NCI-H82 (cell line): ENCODE data around the gene POLR2H.

ENCODE experiments used
- DNase-seq: peaks from one replicate; lab custom pipeline; 2025; lab: John Stamatoyannopoulos, UW

Gene POLR2H

DNA sequence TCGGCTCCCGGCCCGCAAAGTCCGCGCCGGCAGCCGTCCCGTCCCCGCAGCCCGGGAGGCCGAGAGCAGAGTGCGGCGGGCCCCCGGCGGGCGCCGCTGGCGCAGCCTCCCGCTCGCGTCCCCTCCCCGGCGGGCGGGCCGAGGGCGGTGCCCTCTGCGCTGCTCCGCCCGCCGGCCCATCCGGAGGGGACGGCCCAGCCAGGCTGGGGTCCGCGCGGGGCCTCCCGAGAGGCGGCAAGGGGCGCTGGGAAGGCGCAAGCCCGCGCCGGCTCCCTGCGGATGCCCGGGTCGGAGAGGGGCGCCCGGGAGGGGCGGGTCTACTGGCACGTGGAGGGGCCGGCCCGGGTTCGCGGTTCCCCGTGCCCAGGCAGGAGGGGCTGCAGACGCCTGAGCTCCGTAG lies at the start of gene POLR2H, which contains the start of gene CLCN2:
Gene POLR2H (plus strand): TSS at position 179 of the 400 bp plus-strand sequence. CDS start 1,783 bp downstream, outside the sequence.
Gene CLCN2 (minus strand): TSS at position 74 of the 400 bp plus-strand sequence. CDS start 126 bp downstream, outside the sequence.
- DNase-seq, result peak; percentile 83

DNA sequence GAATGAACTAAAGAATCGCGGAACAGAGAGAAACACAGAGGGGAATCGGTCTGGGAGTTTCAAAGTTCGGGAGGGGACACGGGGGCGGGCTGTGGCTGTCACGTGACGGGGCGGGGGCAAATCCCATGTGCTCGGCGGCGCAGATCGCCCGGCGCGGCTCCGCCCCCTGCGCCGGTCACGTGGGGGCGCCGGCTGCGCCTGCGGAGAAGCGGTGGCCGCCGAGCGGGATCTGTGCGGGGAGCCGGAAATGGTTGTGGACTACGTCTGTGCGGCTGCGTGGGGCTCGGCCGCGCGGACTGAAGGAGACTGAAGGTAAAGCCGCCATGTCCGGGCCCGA lies 47.2 kb upstream of the POLR2H start, which contains the start of gene EIF4G1:
Gene EIF4G1 (plus strand): TSS at position 244 of the 337 bp plus-strand sequence. CDS start 1,191 bp downstream, outside the sequence.
- peak; percentile 98 for DNase-seq

DNA sequence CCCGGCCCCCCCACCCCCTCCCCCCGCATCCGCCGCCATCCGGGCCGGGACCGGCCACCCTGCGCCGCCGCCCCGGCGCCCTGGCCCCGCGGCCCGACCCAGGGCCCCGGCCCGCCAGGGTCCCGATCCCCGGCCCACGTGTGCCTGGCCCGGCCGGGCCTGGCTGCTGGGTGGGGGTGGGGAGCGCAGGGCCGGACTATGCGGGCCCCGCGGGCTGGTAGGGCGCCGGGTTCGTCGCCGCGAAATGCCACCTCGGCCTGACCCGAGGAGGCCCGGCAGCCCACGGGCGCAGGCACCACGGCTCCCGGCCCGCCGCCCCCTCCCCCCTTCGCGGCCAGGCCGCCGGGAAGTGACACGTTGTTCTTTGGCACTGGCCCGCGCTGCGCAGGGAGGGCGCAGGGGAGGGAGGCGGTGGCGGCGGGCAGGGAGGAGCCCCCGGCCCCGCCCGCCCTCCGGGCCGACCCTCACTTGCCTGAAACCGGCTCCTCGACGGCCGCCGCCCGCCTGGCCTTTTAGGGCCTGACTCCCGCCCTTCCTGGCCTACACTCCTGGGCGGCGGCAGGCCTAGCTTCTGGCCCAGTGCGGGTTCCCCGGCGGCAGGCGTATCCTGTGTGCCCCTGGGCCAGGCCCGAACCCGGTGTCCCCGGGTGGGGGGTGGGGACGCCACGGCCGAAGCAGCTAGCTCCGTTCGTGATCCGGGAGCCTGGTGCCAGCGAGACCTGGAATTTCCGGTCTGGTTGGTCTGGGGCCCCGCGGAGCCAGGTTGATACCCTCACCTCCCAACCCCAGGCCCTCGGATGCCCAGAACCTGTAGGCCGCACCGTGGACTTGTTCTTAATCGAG lies 46.6 kb upstream of the POLR2H start:
- DNase-seq, result peak; percentile 71

DNA sequence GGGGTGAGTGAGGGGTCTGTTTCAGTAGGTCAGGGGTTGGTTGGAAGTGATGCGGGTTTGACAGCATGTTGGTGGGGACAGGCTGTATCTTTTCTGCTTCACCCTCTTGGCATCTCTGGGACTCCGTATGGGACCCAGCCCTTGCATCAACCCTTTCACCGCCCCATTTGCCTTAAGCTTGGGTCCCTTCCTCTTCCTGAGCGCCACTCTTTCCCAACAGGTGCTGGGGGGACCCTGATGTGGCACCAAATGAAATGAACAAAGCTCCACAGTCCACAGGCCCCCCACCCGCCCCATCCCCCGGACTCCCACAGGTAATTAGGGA lies 46.0 kb upstream of the POLR2H start:
- peak; percentile 66 for DNase-seq

DNA sequence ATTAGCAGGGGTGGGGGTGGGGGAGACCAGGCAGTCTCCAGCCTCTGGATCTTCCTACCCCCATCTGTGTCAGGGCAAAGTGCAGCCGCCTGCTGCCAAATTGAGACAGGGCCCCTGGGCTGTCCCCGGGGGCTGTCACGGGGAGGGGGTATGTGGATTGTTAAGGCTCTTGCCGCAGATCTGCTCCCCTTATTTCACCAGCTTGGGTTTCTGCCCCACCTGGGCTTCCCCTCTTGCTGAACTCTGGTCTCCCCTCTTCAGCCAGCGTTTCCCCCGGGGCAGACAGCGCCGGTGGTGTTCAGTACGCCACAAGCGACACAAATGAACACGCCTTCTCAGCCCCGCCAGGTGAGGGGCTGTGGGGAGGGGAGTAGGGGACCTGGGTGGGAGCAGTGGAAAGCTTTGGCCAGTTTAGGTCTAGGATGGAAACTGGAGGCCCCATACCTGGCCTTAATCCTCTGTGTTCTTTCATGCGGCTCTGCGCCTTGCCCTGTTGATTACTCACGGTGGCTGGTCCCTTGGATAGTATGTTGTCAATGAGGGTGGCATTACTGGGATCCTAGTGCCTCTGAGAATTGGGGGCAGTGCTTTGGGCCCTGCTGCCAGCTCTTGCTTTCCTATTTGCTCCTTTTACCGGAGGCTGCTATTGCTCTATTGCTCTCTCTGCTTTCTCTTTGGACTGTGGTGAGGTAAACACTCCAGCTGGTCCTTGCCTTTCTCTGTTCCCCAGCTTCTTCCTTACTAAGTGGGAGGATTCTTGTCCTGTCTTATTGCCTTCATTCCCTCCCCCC lies 45.4 kb upstream of the POLR2H start:
- peak; percentile 35 for DNase-seq

DNA sequence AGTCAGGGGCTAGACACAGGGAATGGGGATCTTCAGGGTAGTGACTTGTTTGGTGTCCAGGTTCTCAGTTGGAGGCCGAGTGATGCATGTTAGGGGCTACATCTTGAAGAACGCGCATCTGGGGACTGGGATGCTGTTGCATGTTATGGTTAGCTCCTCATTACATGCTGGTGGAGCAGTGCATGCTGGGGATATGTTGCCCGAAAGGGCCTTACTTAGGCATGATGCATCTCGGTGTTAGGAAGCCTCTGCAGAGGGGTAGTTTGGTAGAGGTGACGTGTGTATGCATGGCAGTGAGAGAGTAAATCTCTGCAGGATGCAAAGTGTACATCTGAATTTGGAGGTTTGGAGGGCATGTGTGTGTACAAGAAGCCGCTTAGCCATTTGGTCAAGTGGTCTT lies 44.7 kb upstream of the POLR2H start:
- no peak for DNase-seq

DNA sequence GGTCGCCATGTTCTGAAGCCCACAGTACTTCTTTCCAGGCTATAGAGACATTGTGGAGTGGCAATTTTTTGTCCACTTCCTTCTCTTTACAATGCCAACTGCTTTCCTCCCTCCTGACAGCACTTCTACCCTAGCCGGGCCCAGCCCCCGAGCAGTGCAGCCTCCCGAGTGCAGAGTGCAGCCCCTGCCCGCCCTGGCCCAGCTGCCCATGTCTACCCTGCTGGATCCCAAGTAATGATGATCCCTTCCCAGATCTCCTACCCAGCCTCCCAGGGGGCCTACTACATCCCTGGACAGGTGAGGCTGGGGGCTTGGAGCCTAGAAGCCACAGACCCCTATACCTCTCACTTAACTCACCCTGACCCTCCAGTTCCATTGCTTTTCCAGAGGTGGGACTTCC lies 44.3 kb upstream of the POLR2H start:
- DNase-seq, result no peak

DNA sequence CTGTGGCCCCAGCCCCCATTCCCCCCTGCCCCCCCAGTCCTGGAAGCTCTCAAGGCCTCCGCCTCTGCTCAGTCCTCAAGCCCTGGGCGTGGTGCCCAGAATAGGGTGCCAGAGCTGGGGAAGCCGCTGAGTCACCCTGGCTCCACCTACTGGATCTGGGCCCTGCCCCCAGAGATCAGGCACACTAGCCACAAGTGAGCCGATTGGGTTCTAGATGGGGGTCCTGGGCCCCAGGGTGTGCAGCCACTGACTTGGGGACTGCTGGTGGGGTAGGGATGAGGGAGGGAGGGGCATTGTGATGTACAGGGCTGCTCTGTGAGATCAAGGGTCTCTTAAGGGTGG lies 41.4 kb upstream of the POLR2H start:
- no peak for DNase-seq

DNA sequence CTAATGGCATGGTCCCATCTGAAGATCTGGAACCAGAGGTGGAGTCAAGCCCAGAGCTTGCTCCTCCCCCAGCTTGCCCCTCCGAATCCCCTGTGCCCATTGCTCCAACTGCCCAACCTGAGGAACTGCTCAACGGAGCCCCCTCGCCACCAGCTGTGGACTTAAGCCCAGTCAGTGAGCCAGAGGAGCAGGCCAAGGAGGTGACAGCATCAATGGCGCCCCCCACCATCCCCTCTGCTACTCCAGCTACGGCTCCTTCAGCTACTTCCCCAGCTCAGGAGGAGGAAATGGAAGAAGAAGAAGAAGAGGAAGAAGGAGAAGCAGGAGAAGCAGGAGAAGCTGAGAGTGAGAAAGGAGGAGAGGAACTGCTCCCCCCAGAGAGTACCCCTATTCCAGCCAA lies 39.8 kb upstream of the POLR2H start:
- DNase-seq, result no peak

DNA sequence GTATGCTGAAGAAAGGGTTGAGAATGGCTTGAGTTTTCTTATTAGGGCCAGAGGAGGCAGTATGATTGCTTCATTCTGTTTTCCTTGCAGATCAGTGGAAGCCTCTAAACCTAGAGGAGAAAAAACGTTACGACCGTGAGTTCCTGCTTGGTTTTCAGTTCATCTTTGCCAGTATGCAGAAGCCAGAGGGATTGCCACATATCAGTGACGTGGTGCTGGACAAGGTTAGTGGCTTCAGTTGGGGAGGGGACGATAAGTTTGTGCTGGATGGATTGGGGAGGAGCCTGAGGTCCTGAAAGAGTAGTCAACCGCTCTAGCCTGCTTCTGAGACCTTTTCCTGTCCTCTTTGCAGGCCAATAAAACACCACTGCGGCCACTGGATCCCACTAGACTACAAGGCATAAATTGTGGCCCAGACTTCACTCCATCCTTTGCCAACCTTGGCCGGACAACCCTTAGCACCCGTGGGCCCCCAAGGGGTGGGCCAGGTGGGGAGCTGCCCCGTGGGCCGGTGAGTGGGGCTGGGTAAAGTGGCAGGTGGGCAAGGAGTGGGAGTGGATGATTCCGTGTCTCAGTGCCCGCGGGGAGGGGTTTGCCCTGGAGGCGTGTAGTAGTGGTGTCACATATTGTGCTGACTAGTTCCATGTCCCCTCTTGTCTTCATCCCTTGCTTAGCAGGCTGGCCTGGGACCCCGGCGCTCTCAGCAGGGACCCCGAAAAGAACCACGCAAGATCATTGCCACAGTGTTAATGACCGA lies 38.6 kb upstream of the POLR2H start:
- DNase-seq, result no peak

DNA sequence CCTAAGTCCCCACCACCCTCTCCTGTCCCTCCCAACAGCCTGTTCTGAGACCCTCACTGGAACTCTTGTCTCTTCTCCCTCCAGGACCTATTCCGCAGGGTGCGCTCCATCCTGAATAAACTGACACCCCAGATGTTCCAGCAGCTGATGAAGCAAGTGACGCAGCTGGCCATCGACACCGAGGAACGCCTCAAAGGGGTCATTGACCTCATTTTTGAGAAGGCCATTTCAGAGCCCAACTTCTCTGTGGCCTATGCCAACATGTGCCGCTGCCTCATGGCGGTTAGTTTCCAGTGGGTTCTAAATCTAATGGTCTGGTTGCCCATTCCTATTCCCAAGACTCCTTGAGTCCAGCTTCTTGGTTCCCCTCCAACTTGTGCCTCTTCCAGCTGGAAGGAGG lies 37.8 kb upstream of the POLR2H start:
- DNase-seq, result no peak

DNA sequence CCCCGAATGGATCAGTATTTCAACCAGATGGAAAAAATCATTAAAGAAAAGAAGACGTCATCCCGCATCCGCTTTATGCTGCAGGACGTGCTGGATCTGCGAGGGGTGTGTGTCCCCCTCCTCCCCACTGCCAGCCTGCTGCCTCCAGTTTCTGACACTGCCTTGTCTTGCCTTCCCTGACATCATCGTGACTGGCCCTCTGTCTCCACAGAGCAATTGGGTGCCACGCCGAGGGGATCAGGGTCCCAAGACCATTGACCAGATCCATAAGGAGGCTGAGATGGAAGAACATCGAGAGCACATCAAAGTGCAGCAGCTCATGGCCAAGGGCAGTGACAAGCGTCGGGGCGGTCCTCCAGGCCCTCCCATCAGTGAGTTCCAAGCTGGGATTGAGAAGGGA lies 36.2 kb upstream of the POLR2H start:
- DNase-seq, result no peak

DNA sequence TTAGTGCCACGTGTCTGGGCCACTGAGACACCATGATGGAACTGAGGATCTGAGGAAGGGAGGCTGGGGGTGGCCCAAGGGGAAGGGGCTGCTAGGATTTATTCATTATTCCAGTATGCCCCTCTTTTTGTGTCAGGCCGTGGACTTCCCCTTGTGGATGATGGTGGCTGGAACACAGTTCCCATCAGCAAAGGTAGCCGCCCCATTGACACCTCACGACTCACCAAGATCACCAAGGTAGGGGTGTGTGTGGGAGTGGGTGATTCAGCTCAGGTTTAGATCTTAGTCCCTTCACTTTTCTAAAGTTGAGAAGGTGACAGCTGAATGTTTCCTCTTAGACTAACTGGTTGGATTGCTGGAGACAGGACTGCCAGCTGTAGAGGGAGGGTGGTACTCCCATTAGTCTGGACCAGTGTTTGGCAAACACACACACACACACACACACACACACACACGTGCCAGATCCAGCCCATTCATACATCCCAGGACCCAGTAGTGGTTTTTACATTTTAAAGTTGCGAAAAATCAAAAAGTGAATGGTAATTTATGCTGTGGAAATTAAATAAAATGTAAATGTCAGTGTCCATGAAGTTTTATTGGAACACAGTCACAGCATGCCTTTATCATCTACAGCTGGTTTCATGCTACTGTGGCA lies 35.7 kb upstream of the POLR2H start:
- no peak for DNase-seq

DNA sequence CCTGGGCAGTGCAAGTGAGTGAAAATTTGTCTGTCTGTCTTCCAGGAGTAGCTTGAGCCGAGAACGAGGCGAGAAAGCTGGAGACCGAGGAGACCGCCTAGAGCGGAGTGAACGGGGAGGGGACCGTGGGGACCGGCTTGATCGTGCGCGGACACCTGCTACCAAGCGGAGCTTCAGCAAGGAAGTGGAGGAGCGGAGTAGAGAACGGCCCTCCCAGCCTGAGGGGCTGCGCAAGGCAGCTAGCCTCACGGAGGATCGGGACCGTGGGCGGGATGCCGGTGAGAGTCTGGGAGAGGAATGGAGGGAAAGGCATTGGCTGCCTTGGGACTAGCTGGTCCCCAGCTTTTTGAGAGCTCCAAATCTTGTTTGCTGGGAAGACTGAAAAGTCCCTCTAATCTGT lies 34.3 kb upstream of the POLR2H start:
- no peak for DNase-seq

DNA sequence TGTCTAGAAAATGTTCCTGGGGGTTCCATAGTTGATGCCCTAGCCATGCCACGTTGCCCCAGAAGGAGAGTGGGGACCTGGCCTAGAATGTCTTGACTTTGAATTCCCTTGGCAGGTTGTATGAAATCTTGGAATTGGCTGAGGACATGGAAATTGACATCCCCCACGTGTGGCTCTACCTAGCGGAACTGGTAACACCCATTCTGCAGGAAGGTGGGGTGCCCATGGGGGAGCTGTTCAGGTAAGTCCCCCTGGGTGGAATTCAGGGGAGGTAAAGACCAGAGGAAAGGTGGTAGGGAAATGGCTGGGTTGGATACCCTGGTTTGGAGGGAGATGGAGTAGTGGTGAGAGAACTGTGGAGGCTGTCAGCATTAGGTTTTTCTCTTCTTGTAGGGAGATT lies 33.0 kb upstream of the POLR2H start:
- DNase-seq, result no peak

DNA sequence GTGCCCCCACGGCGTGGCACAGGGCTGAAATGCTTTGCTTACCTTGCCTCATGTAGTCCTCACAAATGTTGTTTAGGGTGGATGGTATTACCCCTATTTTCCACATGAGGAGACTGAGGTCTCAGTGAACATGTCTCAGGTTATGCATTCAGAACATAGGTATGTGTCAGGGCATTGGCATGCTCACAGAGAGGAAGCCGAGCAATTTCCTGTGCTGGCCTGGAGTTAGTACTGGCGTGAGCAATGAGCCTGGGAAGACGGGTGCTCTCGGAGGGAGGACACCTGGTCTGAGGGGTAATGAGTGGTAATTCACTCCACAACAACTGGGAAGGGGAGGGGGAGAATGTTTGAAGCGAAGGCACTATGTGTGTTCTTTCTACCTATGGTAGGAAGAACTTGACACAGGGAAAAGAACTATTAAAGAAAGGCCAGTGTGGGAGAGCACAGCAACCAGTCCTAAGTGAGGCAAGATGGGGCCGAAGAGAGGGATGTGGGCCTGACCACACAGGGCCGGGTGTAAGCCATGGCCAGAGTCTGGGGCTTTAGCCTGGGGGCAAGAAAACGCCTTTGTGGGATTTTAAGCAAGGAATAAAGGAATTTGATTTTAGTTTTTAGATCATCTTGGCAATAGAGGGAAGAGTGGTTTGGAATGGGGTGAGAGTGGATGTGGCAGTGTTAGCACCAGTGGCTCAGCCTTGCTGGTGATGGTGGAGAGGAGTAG lies 29.0 kb upstream of the POLR2H start:
- no peak for DNase-seq

DNA sequence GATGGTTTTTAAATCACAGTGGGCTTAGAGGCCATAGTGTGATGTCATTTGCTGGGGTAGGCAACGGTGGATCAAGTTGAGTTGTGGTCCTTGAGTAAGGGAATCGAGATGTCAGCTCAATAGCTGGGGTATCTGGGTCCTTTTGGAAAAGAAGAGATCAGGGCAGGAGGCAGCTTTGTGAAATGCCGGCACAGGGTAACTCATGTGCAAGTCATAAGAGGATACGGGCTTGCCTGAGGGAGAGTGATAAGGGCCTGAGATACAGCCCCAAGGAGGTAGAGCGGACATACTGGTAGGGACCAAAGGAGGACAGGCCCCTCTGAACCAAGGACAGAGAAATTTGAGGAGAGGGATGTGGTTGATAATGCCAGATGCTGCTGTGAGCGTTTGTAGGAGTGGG lies 28.3 kb upstream of the POLR2H start:
- no peak for DNase-seq

DNA sequence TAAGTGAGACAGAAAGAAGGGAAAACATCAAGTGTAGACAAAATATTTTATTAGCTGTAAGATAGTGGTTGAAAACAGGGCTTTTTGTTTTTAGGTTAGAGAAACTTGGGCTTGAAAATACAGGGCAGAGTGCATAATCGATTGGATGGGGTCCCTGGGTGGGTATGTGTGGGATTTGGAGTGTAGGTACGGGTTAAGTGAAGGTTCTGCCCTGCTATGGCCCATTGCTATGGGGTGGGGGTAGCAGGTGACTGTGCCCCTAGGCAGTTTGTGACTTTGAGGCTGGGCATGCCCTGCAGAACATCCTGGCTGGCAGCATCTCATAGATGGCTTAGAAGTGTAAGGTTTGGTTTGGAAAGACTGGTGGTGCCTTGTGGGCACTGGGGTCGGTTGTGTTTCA lies 27.8 kb upstream of the POLR2H start:
- no peak for DNase-seq

DNA sequence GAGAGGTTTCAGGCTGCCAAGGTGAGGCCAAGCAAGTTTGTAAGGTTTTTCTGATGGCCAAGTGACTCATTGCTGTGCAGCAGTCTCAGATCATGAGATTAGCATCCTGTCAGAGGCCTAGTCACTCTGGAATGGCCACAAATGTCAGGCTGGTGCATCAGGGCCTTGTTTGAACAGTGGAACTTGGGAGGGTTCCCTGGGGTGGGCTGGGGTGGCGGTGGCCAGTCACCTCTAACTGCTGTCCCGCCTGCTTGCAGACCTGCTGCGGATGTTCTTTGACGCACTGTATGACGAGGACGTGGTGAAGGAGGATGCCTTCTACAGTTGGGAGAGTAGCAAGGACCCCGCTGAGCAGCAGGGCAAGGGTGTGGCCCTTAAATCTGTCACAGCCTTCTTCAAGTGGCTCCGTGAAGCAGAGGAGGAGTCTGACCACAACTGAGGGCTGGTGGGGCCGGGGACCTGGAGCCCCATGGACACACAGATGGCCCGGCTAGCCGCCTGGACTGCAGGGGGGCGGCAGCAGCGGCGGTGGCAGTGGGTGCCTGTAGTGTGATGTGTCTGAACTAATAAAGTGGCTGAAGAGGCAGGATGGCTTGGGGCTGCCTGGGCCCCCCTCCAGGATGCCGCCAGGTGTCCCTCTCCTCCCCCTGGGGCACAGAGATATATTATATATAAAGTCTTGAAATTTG lies 26.9 kb upstream of the POLR2H start:
- DNase-seq, result no peak

DNA sequence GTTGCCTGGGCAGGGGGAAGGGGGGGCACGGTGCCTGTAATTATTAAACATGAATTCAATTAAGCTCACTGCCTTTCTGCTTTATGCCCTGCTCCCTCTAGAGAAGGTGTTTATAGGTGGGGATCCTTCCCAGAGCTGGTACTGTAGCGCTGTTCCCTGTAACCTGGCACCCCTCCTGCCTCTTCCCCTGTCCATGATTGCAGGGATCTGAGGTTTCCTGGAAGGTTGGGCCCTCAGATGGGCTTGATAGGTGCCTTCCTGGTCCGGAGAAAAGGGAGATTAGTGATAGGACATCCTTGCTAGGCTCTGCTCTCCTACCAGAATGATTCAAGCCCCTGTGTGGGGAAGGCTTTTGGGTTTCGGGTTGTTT lies 26.2 kb upstream of the POLR2H start:
- DNase-seq, result no peak
